NCI-H1105 treated with DMSO at 0.1 percent for 48 hours (cell line): ENCODE results near the gene KCNG2.

Experiments
- DNase-seq: peaks from one replicate; lab custom pipeline; 2025; lab: John Stamatoyannopoulos, UW

Gene KCNG2

GRCh38 chr18:79768745-79769144 is 29.0 kb upstream of the KCNG2 start:
- no peak for DNase-seq

- no peak for DNase-seq
Measured at GRCh38 chr18:79769698-79770500, 27.8 kb upstream of the KCNG2 start.

DNA sequence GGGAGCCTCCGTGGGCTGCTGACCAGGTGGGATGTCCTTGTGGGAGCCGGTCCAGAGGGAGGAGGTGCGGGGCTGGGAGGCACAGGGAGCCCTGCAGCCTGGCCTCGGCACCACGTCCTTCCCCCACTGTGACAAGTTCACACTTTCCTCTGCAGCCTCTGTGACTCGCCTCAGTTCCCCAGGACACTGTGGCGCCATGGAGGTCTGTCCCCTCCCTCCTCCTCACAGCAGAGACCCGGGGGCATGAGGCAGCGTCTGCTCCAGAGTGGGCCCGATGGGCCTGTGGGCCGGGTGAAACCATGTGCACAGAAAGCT is 27.3 kb upstream of the KCNG2 start:
- no peak for DNase-seq

GRCh38 chr18:79770826-79771225 is 26.9 kb upstream of the KCNG2 start:
- no peak for DNase-seq

DNA sequence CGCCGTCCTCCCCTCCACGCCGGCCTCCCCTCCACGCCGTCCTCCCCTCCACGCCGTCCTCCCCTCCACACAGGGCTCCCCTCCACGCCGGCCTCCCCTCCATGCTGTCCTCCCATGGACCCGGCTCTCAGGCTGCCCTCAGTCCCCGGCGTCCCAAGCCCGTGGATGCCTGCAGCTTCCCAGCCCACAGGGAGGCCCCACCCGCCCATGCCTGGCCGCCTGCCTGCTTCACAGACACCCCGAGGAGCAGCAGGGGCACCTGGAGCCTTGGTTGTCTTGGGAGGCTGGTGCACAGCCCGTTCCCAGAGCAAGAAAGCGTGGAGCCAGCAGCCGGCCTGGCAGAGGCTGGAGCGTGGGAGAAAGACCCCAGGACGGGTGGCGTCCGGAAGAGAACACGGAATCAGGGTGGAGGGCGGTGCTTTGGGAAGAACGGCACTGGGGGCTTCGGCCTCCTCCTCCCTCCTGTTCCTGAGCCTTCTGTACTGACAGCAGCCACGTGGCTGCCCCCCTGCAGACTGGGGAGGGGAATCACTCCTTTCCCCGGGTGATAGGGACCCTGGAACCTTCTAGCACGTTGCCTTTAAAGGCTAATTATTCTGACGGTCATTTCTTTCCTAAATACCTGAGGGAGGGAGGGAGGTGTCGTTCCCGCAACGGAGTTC is 26.2 kb upstream of the KCNG2 start:
- DNase-seq, result no peak

GRCh38 chr18:79772108-79772864 is 25.5 kb upstream of the KCNG2 start:
- DNase-seq, result no peak

- no peak for DNase-seq
Measured at GRCh38 chr18:79772865-79773696, 24.7 kb upstream of the KCNG2 start.

DNA sequence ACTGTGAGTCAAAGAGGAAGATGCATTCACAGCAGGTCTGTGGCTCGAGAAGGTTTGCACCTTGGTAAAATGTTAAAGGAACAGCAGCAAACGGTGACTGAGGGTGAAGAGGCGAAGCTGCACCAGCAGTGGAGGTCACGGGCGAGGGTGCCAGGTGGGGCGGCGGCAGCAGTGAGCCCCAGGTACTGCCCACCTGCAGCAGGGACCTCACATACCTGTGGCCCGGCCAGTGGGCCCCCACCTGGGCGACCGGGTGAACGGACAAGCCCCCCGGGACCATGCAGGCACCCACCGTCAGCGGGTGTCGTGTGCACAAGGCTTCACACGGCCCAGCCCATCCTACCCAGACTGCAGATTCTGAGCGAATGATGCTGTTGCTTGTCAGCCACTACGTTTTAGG is 23.6 kb upstream of the KCNG2 start:
- no peak for DNase-seq

GRCh38 chr18:79775441-79776221 is 22.1 kb upstream of the KCNG2 start:
- DNase-seq, result no peak

GRCh38 chr18:79776674-79777073 is 21.1 kb upstream of the KCNG2 start:
- no peak for DNase-seq

- DNase-seq, result no peak
Measured at GRCh38 chr18:79778291-79778791, 19.4 kb upstream of the KCNG2 start.

DNA sequence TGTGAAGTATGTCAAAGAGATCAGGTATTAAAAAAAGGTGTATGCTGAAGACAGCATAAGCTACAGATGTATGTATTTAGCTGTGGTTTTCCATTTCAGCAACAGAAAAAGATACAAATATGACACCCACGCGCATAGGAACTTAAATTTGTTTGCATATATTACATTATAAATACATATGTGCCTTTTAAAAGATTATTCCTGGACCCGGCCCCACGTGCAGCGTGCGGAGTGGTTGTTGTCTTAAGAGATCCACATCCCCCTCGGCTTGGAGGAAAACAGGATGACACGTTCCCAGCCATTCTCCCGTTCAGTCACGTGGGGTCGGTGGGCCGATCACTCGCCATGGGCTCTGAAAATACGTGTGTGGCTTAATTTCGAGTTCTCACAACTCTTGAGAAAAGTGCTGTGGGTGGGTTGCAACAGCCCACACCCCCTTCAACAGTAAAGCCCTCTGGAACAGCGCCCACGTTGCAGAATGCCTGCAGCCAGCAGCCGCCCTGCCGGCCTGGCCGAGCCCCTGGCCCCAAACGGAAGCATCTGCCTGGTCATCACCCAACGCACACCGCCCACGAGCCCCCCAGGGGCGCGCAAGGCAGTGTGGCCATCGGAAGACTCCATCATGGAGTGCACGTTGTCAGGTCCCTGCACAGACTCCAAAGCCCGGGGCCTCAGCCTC is 18.6 kb upstream of the KCNG2 start:
- no peak for DNase-seq

DNA sequence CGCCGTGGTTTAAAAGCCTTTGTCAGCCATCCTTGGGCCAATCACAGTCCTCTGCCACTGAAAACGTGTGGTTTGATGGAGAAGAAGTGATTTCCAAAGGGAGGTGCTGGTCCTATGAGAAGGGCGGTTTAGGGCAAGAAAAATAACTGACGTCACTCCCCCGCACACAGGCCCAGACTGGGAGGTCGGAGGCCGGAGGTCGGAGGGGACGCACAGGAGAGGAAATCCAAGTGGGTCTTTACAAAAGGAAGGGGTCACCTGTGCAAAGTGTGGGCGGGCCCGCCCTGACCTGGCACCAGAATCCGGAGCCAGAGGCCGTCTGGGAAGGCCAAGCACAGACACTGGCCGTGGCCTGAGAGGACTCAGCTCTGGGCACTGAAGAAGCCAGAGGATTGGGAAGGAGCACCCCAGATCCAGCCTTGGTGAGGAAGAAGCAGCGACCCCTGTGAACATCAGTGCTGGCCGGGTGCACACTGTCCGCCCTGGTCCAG is 18.0 kb upstream of the KCNG2 start:
- DNase-seq, result no peak

DNA sequence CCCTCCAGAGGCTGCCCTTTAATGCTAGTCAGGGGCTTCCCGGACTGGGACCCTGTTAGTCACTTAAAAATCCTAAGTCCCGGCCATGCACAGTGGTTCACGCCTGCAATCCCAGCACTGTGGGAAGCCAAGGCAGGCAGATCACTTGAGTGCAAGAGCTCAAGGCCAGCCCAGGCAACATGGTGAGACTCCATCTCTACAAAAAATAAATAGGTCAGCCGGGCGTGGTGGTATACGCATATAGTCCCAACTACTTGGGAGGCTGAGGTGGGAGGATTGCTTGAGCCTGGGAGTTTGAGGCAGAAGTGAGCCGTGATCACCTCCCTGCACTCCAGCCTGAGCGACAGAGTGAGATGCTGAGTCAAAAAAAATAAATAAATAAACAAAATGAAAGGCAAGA is 17.2 kb upstream of the KCNG2 start:
- no peak for DNase-seq

GRCh38 chr18:79781331-79781941 is 16.3 kb upstream of the KCNG2 start:
- no peak for DNase-seq

GRCh38 chr18:79782566-79783308 is 15.0 kb upstream of the KCNG2 start:
- no peak for DNase-seq

GRCh38 chr18:79784071-79784913 is 13.4 kb upstream of the KCNG2 start:
- no peak for DNase-seq
